GM19397 (cell line): ENCODE results near the gene DLEU7.

ENCODE experiments used
- ATAC-seq: cut with Tn5 transposase; IDR thresholded peaks from one replicate; pipeline ENCODE4 v1.9.1; 2021; ENCODE audit warnings: mild to moderate bottlenecking, moderate library complexity; ENCODE audit not compliant: unreplicated experiment

Gene DLEU7

GRCh38 chr13:50843257-50844083 lies at the start of gene DLEU7:
Gene DLEU7, minus strand, starts transcription at chr13:50843692. Its CDS starts 46 bp downstream, at chr13:50843646.
- no peak for ATAC-seq

GRCh38 chr13:50892210-50892944 lies 48.9 kb upstream of the DLEU7 start:
- ATAC-seq, result no peak

- ATAC-seq, result no peak
Observed at GRCh38 chr13:50891206-50891605, 47.7 kb upstream of the DLEU7 start.

- no peak for ATAC-seq
Observed at GRCh38 chr13:50889317-50889716, 45.8 kb upstream of the DLEU7 start.

GRCh38 chr13:50888362-50888761 lies 44.9 kb upstream of the DLEU7 start:
- no peak for ATAC-seq

- ATAC-seq, result no peak
Observed at GRCh38 chr13:50887151-50887550, 43.7 kb upstream of the DLEU7 start.

- no peak for ATAC-seq
Observed at GRCh38 chr13:50884265-50884664, 40.8 kb upstream of the DLEU7 start.

GRCh38 chr13:50883728-50884127 lies 40.2 kb upstream of the DLEU7 start:
- ATAC-seq, result no peak

GRCh38 chr13:50882816-50883435 lies 39.4 kb upstream of the DLEU7 start:
- no peak for ATAC-seq

- ATAC-seq, result no peak
Observed at GRCh38 chr13:50873991-50874390, 30.5 kb upstream of the DLEU7 start.

GRCh38 chr13:50873467-50873866 lies 30.0 kb upstream of the DLEU7 start:
- no peak for ATAC-seq

GRCh38 chr13:50871405-50871804 lies 27.9 kb upstream of the DLEU7 start:
- no peak for ATAC-seq

- no peak for ATAC-seq
Observed at GRCh38 chr13:50867637-50867945, 24.1 kb upstream of the DLEU7 start.

- no peak for ATAC-seq
Observed at GRCh38 chr13:50866817-50867636, 23.5 kb upstream of the DLEU7 start.

- no peak for ATAC-seq
Observed at GRCh38 chr13:50864492-50864891, 21.0 kb upstream of the DLEU7 start.

GRCh38 chr13:50855681-50856080 lies 12.2 kb upstream of the DLEU7 start:
- ATAC-seq, result no peak

GRCh38 chr13:50850445-50850844 lies 7.0 kb upstream of the DLEU7 start:
- no peak for ATAC-seq

GRCh38 chr13:50847501-50847900 lies 4.0 kb upstream of the DLEU7 start:
- no peak for ATAC-seq

- no peak for ATAC-seq
Observed at GRCh38 chr13:50846861-50847475, 3.5 kb upstream of the DLEU7 start.

- ATAC-seq, result no peak
Observed at GRCh38 chr13:50845211-50845610, 1.7 kb upstream of the DLEU7 start.
